HEK293T (cell line): ENCODE results near the gene RUNX3.

Experiments used
- ARNT ChIP-seq: fragments of 450-650 bp; IDR thresholded peaks from 2 replicates; pipeline ENCODE4 v1.6.1; 2017; ENCODE audit warnings: mild to moderate bottlenecking
- CTBP1 ChIP-seq: fragments of 450-650 bp; IDR thresholded peaks from 2 replicates; pipeline ENCODE4 v1.6.1; 2016; ENCODE audit warnings: borderline replicate concordance
- FOXA1 ChIP-seq: fragments of 450-650 bp; IDR thresholded peaks from 2 replicates; pipeline ENCODE4 v1.6.1; 2016; ENCODE audit warnings: mild to moderate bottlenecking
- FOXK2 ChIP-seq: fragments of 450-650 bp; IDR thresholded peaks from 2 replicates; pipeline ENCODE4 v1.6.1; 2016; ENCODE audit warnings: mild to moderate bottlenecking
- FOXM1 ChIP-seq: fragments of 450-650 bp; IDR thresholded peaks from 2 replicates; pipeline ENCODE4 v1.6.1; 2017; ENCODE audit warnings: mild to moderate bottlenecking, borderline replicate concordance
- HDGF ChIP-seq: fragments of 450-650 bp; IDR thresholded peaks from 2 replicates; pipeline ENCODE4 v1.6.1; 2017; ENCODE audit warnings: antibody characterized with exemption, borderline replicate concordance
- L3MBTL2 ChIP-seq: fragments of 450-650 bp; conservative IDR thresholded peaks from 2 replicates; pipeline ENCODE4 v1.6.1; 2016; ENCODE audit warnings: mild to moderate bottlenecking
- SP1 ChIP-seq: fragments of 450-650 bp; IDR thresholded peaks from 2 replicates; pipeline ENCODE4 v1.6.1; 2017
- SUZ12 ChIP-seq: fragments of 450-650 bp; IDR thresholded peaks from 2 replicates; pipeline ENCODE4 v1.6.1; 2016; ENCODE audit warnings: mild to moderate bottlenecking
- TARDBP ChIP-seq: fragments of 450-650 bp; IDR thresholded peaks from 2 replicates; pipeline ENCODE4 v1.6.1; 2016
- ZNF384 ChIP-seq: fragments of 450-650 bp; IDR thresholded peaks from 2 replicates; pipeline ENCODE4 v1.6.1; 2016

DNA sequence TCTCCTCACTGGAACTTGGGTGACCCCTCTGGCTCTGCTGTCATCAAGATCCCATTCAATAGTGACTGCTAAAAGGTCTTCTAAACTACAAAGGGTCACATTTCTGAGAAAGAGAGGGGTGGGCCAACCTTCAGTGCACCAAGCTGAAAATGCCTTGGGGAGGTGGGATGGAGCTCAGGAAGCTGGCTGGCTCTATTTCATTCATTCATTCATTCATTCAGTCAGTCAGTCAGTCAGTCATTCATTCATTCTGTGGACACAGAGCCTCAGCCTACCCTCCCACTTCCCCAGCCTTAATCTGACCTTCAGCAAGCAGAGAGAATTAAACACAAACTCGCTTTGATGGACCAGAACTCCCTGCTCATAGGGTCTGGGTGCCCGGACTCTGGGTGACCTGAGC lies 11.7 kb downstream of the RUNX3 start:
- TF ChIP-seq HDGF: no peak
- TF ChIP-seq FOXM1: no peak
- TF ChIP-seq FOXK2: no peak
- TF ChIP-seq SP1: no peak
- TF ChIP-seq ARNT: no peak
- no peak for TF ChIP-seq CTBP1
- no peak for TF ChIP-seq L3MBTL2
- no peak for TF ChIP-seq SUZ12
- no peak for TF ChIP-seq ZNF384
- TF ChIP-seq TARDBP: no peak
- TF ChIP-seq FOXA1: no peak
